ENCODE data around the gene LRRC58.

DNA sequence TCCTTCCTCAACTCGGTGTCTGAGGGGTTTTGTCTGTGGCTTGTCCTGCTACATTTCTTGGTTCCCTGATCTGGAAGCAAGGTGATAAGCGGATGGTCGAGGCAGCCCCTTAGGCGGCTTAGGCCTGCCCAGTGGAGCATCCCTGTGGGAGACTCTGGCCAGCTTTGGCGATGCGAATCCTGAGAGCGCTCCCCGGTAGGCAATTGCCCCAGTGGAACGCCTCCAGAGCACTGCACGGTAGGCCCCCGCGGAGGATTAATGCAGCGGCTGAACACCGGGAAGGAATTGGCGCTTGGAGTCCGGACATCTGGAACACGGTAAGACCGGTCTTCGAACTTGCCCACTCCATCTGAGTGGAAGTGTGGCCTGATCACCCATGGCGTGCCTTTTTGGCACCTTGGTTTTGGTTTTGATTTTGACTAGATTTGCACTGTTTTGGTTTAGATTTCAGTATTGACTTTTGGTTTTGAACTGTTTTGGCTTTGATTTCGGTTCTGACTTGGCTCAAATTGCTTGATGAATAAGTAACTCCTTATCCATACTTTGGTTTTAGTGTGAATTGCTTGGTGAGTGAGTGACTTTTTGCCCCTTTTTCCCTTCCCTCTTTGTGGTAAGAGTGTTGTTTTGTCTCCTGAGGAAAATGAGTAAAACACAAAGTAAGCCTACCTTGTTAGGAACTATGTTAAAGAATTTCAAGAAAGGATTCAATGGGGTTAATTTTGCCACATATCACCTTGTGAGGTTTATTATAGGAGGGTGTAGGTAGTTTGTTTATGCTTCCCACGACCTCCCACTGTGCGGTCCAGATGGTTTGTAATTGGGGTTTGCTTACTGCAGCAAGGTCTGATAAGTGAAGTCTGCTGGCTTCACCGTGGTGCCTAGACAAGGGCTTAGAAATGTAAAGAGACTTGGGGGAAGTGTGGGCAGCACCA is 37.0 kb downstream of the LRRC58 start:
- TF ChIP-seq, protein P1, sequence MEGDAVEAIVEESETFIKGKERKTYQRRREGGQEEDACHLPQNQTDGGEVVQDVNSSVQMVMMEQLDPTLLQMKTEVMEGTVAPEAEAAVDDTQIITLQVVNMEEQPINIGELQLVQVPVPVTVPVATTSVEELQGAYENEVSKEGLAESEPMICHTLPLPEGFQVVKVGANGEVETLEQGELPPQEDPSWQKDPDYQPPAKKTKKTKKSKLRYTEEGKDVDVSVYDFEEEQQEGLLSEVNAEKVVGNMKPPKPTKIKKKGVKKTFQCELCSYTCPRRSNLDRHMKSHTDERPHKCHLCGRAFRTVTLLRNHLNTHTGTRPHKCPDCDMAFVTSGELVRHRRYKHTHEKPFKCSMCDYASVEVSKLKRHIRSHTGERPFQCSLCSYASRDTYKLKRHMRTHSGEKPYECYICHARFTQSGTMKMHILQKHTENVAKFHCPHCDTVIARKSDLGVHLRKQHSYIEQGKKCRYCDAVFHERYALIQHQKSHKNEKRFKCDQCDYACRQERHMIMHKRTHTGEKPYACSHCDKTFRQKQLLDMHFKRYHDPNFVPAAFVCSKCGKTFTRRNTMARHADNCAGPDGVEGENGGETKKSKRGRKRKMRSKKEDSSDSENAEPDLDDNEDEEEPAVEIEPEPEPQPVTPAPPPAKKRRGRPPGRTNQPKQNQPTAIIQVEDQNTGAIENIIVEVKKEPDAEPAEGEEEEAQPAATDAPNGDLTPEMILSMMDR (IDR thresholded peaks at IDR 0.05; ENCODE audit: extremely low read depth in 1 of 2, insufficient read depth in 1 of 2, low read depth in 1 of 2, low read length in 2 of 2): no peak
- TF ChIP-seq EZH2 (IDR thresholded peaks at IDR 0.05; ENCODE audit: borderline replicate concordance, low read depth, low read length, severe bottlenecking) (no peak), FOS (IDR thresholded peaks at IDR 0.05; ENCODE audit: borderline replicate concordance, insufficient read depth, low read length) (no peak), POLR2A (IDR thresholded peaks at IDR 0.05; ENCODE audit: low read depth, low read length) (no peak), POLR2AphosphoS5 (IDR thresholded peaks at IDR 0.05; ENCODE audit: insufficient read depth, low read depth, low read length) (no peak), MYC (IDR thresholded peaks at IDR 0.05; ENCODE audit: low read depth, low read length) (no peak), JUN (IDR thresholded peaks at IDR 0.05; ENCODE audit: borderline replicate concordance, insufficient read depth, insufficient read length, low read depth) (no peak), GATA2 (IDR thresholded peaks at IDR 0.05; ENCODE audit: insufficient read depth, insufficient read length, low read depth, low read length) (no peak)
- TF ChIP-seq, protein P2, sequence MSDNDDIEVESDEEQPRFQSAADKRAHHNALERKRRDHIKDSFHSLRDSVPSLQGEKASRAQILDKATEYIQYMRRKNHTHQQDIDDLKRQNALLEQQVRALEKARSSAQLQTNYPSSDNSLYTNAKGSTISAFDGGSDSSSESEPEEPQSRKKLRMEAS (IDR thresholded peaks at IDR 0.05; ENCODE audit: insufficient read depth, insufficient read length): no peak
